ENCODE data around the gene FLT1.

The FLT1 gene, protein sequence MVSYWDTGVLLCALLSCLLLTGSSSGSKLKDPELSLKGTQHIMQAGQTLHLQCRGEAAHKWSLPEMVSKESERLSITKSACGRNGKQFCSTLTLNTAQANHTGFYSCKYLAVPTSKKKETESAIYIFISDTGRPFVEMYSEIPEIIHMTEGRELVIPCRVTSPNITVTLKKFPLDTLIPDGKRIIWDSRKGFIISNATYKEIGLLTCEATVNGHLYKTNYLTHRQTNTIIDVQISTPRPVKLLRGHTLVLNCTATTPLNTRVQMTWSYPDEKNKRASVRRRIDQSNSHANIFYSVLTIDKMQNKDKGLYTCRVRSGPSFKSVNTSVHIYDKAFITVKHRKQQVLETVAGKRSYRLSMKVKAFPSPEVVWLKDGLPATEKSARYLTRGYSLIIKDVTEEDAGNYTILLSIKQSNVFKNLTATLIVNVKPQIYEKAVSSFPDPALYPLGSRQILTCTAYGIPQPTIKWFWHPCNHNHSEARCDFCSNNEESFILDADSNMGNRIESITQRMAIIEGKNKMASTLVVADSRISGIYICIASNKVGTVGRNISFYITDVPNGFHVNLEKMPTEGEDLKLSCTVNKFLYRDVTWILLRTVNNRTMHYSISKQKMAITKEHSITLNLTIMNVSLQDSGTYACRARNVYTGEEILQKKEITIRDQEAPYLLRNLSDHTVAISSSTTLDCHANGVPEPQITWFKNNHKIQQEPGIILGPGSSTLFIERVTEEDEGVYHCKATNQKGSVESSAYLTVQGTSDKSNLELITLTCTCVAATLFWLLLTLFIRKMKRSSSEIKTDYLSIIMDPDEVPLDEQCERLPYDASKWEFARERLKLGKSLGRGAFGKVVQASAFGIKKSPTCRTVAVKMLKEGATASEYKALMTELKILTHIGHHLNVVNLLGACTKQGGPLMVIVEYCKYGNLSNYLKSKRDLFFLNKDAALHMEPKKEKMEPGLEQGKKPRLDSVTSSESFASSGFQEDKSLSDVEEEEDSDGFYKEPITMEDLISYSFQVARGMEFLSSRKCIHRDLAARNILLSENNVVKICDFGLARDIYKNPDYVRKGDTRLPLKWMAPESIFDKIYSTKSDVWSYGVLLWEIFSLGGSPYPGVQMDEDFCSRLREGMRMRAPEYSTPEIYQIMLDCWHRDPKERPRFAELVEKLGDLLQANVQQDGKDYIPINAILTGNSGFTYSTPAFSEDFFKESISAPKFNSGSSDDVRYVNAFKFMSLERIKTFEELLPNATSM (N-terminal part only)

DNA sequence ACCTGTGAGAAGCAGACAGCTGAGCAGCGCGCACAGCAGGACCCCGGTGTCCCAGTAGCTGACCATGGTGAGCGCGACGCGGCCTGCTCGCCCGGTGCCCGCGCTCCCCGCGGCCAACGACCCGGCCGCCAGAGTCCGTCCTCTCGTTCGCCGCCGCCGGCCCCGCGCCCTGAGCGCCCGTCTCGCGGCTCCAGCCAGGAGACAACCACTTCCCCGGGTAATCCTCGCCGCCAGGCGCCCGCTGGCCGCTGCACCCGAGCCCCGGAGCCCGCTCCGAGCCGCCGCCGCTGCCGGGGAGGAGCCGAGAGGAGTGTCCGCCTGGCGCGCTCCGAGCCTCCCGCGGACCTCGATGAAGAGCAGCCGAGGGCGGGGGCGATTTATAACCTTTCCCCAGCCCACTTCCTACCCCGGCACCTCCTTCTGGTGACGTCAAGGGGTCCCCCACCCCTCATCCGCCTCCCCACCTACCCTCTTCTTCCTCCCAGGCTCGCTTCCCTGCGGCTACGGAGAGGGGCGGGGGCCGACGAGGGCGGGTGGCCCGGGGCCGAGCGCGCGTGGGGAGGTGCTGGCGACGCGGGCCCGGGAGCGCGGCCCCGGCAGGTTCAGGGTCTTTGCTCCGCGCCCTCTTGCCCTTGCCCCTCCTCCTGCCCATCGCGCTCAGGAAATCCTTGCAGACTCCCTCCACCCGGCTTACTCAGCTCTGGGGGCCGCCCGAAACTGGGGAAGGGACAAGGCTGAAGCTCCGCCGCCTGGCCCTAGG, at the start of gene FLT1:
Gene FLT1 (minus strand): TSS at position 351 of the 760 bp plus-strand sequence. CDS start 285 bp downstream, at position 66.
- DNase-seq, result peak; percentile 38

DNA sequence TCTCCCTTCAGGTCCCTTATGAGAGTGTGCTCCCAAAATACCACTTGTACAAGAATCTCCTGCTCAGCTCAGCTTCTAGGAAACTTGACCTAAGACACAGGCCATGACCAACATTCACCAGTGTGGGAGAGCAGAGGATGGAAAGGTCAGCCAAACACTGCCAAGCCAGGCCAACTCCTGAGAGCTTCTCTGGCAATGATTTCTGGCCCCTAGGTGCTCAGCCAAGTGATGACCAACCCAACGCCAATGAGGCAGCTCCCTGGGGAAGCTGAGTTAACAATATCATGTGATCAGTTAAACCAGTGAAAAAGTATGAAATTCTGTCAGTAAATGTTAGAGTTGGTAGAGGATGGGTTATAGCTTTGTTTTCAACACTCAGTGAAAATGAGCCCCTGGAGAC, 49.1 kb upstream of the FLT1 start:
- no peak for DNase-seq

DNA sequence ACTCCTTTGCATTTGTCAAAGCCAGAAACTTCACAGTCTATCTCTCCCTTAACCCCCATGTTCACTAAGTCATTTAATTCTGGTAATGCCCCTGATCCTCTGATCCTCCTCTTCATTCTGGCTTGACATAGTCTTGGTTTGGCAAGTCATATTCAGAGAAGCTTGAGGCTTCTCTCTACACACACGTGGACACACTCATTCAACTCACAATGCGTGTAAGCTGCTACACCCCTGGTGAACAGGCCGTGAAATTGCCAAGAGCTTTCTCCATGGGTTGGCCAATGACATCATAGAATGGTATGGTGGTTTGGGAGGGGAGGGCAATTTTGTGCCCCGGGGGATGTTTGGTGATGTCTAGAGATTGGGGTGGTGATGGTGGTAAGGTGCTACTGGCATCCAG, 47.9 kb upstream of the FLT1 start:
- no peak for DNase-seq

DNA sequence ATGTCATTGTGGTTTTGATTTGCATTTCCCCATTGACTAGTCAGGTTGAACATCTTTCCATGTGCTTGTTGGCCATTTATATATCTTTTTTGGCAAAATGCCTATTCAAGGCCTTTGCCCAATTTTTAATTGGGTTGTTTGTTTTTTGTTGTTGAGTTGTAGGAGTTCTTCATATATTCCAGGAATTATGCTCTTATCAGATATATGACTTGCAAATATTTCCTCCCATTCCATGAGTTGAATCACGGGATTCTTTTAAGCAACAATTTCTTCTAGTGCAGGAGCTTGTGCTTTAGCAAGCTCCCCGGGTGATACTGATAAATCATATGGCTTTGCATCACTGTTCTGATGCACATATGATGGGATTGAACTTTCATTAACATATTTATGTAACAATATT, 47.0 kb upstream of the FLT1 start:
- no peak for DNase-seq

DNA sequence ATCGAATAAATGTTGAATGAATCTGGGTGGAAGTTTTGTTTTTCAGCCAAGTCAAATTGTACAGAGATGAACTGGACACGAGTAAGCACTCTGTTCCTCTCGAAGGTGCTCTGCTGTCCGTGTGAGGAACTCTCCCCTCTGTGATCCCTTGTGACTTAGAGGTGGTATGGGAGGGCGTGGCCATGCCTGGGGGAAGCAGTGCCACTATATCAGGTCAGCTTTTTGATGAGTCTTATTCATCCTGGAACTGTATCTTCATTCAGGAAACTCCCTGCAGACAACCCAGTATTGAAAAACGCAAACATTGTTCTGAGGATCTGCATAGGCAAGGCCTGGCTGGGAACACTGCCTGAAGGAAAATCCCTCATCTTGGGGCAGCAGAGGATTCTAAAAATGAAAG, 45.7 kb upstream of the FLT1 start:
- DNase-seq, result no peak

DNA sequence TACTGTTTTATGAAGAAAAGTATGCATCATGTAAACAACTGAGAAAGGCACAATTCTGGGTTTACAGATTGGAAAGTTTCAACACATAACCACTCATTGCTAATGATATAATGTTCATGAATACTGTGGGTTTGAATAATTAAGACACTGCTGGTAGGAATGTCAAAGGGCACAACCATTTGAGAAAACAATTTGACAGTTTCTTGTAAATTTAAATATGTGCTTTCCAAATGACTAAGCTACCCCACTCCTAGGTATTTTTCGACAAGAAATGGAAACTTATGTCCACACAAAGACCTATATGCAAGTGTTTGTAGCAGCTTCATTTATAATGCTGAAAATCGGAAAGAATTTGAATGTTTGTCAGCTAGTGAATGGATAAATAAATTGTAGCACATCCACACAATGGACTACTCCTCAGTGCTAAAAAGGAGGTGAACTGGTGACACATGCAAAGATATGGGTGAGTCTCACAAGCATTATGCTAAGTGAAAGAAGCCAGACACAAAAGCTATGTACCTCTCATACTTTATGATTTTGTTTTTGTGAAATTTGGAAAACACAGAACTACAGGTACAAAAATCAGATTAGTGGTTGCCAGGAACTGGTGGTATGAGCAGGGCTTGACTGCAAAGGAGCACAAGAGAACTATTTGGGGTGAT, 44.8 kb upstream of the FLT1 start:
- DNase-seq, result no peak

DNA sequence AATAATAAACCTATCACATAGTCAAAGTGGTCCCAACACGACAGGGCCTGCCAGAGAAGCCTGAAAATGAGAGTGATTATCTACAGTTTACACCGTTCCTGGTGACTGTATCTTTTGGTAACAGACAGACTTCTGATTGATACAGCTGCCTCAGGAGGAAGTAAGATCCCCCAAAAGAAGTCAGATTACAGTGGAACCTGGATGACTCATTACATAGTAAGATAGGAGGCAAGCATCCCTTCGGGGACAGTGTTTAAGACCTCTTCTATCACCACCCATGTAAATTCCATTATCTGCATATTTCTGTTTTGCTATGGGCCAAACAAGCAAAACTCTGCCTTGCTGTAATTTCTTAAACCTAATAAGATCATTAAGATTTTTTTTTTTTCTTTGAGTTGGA, 44.0 kb upstream of the FLT1 start:
- DNase-seq, result no peak

DNA sequence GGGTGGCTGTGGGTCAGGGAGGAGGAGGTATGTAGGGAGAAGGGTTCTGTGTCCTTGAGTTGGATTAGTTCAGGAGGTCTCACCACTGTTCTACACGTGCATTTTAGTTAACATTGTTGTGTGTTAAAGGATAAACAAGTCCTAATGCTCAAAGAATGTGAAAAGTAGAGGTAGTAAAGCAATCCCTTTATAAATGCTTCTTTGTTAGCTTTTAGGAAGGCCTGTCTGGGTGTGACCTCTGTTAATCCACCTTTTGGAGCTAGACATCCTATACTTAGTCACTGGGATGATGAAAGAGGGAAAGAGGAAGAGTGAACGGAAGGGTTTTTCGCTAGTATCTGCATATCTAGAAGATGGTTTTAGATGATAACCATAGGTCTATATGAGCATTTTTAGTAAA, 42.2 kb upstream of the FLT1 start:
- no peak for DNase-seq

DNA sequence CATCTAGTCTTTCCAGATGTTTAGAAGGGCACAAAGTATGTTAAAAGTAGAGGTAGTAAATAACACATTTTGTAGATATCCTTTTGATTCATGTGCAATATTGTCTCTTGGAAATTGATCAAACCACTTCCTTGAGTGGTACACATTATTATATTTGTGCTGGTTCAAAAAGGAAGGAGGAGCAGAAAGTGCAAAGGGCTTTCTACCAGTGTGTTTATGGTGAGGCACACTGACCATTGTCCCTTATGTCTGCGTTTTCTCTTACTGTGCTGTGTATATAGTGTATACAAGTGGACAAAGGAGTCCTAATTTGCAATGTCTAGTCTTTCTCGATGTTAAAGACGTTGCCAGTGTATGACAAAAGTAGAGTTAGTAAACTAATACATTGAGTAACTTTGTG, 41.4 kb upstream of the FLT1 start:
- no peak for DNase-seq

DNA sequence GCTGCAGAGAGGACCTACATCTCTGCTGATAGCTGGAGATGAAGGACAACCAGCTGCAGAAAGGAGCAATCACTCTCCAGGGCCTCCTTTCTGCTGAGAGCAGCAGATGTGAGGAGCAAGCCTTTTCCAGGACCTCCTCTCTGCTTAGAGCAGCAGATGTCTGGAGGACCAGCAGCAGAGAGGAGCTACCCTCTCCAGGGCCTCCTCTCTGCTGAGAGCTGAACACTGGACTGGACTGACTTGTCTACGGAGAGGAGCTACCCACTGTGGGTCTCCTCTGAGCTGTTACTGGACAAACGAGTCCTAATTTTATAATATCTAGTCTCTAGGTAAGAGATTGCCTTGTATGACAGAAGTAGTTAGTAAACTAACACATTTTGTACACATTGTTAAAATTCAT, 40.8 kb upstream of the FLT1 start:
- DNase-seq, result no peak

DNA sequence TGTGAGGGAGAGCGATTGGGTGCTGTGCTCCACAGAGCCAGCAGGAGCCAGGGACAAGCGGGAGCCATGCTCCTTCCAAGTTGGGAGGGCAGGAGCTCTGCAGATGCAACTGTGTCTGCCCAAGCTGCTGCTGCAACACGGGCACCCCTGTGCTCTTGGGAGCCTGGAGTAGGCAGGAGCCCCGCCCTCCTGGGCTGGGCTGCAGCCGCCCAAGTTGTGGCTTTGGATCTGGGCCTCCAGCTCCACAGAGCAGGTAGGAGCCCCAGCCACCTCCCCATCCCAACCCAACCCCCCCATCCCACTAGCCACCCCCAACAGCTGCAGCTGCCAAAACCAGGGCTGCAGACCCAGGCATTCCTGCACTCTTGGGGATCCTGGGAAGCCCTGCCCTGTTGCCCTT, 39.9 kb upstream of the FLT1 start:
- DNase-seq, result no peak

DNA sequence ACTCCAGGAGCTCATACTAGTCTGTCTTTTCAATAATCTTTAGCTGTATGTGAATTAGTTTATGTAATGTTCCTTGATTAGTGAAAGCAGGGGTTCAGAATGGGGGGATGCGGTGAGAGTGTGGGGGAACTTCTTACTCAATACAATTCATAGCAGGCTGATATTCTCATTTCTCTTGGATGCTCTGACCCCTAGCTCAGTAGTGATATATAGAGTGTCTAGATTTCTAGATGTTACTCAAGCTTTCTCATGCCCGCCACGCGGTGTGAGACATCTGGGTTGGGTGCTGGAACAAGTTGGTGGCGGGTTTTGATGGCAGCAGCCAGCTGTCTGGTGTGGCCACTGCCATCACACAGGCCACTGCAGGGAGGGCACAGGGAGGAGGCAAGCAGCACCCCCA, 39.3 kb upstream of the FLT1 start:
- DNase-seq, result no peak

DNA sequence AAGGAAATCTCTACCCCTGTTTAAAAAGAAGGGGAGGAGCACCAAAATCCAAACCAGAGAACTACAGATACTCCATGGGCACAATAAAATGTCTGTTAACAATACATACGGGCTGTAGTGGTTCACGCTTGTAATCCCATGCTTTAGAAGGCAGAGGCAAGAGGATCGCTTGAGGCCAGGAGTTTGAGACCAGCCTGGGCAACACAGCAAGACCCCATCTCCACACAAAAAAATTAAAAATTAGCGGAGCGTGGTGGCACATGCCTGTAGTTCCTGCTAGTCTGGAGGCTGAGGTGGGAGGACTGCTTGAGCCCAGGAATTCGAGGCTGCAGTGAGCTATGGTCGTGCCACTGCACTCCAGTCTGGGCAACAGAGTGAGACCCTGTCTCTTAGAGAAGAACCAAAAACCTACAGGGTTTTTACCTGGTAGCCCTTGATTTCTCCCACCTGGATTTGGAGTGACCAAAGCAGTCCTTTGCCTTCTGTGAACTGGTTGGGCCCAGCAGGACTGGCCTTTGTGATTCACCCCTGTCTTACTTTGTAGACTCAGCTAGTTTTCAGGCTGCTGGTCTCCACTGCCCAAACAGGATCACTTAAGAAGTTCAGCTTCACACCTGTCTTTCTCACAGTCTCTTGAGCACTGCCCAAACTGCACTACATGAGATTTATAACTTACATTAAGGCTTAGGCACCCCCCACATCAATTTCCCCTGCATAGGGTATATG, 38.7 kb upstream of the FLT1 start:
- DNase-seq, result no peak

DNA sequence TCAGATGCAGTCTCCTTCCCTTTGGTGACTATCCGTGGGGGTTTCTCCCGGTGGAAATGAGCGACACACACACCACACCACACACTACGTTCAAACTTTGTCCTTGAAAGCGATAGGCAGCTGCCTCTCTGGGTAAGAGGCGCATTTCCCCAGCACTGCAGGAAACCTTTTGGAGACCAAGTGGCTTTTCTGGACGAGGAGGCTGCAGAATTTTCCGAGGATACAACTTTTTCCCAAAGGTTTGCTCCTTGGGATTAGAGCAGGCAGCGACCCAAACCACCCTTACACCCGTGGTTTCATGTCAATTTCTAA, 38.2 kb upstream of the FLT1 start:
- peak; percentile 26 for DNase-seq

DNA sequence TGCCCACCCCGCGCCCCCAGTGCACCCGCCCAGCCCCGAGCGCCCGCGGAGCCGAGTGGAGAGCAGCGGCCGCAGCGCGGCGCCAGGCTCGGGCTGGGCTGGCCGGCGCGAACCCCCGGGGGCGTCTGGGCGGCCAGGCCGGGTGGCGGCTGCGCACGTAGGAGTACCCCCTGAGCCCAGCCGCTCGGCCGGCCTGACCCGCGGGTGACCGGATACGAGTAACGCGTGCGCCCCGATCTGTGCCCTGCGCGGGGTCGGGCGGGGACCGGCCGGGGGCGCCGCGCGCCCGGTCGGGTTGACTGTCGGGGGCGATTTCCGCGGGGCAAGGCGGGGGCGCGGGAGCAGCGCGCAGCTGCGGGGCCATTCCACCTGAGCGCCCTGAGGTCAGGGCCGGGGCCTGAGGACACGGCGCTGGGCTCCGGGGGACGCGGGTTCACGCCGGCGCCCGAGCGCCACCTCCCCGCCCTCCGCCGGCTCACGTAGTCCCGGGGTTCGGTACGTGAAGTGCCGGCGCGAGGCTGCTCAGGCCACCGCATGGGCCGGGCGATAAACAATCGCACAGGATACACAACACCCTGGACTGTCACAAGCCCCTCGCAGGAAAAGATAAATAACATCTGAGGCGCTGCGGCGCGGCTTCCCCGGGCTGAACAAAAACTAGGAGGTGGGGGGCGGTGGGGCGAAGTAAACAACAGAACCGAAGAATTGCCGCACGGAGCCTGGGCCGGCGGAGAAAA, 37.6 kb upstream of the FLT1 start:
- peak; percentile 26 for DNase-seq

DNA sequence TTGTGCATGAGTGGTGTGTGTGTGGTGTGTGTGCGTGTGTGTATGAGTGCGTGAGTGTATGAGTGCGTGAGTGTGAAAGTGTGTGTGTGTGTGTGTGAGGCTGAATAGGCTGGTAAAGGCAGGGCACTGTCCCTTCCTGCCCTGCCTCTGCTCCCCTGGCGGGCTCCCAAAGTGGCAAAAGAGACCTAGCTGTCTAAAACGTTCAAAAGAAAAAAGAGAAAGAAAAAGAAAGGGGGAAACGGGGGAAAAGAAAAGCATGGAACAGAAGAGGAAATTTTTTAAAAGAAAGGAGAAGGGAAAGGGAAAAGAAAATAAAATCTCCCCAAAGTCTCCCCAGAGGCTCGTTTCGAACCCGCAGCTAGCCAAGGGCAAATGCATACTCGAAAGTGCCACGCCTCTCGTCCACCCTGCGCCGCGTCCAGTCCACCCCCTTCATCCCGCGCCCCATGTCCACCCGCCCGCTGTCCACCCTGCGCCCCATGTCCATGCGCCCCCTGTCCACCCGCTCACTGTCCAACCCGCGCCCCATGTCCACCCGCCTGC, 37.0 kb upstream of the FLT1 start:
- no peak for DNase-seq

DNA sequence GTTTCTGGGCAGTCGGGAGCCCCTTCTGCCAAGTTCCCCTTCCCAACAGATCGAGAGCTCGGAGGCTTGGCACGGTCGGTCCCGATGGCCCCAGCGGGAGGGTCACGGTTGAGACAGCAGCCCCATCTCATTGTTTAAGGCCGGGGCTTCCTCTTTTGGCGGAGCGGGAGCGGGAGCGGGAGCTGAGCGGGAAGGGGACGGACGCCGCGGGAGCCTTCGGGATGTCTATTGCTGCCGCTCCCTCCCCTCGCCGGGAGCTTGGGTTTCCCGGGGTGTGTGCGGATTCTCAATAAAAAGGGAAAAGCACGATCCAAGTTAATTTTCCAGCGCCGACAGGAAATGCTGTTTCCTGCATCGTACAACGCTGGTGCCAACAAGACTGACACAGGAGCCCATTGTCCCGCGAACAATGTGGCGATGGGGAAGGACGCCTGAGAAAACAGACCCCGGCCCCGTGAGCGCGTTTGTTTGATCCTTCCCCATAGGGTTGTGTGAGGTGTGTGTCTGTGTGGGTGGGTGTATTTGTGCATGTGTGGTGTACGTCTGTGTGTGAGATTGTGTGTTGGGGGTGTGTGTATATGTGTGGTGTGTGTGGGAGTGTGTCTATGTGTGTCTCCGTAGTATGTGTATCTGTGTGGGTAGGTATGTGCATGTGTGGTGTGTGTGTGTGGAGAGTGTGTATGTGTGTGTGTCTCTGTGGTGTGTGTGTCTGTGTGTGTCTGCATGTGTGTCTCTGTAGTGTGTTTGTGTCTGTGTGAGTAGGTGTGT, 36.3 kb upstream of the FLT1 start:
- DNase-seq, result peak; percentile 50

DNA sequence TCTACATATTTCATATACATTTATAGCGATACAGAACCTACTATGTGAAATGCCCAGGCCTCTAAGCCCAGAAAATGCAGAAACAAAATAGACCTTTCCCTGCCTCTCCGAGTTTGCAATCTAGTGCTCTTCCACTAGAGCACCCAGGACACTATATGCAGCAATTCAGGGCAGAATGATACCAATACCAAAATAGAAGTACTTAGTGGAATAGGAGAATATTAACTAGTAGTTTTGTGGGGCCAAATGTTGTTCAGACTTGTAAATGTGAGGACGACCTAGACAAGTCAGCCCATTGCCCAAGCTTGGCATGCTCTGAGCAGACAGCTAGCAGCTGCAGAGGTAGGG, 35.8 kb upstream of the FLT1 start:
- DNase-seq, result peak; percentile 42

DNA sequence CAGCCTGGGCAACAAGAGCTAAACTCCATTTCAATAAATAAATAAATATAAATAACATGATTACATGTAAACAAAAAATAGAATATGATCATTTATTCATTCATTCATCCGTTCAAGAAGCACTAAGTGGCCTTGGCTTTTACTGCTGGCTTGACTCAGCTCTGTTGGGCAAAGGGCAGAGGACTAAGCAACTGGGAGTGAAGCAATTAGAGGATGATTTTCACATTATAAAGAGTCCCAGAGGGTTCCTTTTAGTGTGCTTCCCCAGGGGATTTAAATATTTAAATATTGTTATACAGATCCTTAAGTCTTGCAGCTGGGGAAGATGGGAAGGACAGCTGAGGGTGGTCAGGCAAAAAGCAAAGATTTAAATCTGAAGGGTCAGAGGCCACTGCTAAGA, 34.9 kb upstream of the FLT1 start:
- no peak for DNase-seq

DNA sequence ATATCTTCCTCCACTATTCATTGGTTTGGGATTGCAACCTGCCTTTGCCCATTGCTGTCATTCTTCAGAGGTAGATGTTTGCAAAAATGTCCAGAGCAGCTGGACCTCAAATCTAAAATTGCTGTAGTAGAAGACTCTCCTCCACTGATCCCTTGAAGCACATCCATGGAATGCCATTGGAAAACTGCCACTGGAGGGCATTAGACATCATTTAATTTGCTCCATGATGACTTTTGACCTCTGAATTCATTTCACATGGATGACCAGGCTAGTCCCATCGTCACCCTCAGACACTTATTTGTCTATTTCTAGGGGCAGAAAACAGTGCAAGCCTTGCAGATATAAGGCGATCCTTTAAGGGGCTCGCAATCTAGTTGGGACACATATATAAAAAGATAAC, 33.9 kb upstream of the FLT1 start:
- DNase-seq, result no peak
